Measurements from ENCODE around the gene ZNF785. TPM values are rescaled to one million over a fixed set of nuclear protein-coding genes. Genes with fewer than 3 reads are reported as not detected.
A peak's percentile ranks its signal among the peaks of the same experiment; 100 is the strongest.
"Not testable (repeated sequence)": the region's sequence is repeated elsewhere in the genome, so short reads cannot be mapped to it uniquely, and the experiment has no call there.

The ZNF785 gene
- 10 to 100 TPM; 17.5 to 36.5 (median 27.8) TPM for polyA plus RNA-seq (ENCODE audit: insufficient read length in 4 of 4)

DNA sequence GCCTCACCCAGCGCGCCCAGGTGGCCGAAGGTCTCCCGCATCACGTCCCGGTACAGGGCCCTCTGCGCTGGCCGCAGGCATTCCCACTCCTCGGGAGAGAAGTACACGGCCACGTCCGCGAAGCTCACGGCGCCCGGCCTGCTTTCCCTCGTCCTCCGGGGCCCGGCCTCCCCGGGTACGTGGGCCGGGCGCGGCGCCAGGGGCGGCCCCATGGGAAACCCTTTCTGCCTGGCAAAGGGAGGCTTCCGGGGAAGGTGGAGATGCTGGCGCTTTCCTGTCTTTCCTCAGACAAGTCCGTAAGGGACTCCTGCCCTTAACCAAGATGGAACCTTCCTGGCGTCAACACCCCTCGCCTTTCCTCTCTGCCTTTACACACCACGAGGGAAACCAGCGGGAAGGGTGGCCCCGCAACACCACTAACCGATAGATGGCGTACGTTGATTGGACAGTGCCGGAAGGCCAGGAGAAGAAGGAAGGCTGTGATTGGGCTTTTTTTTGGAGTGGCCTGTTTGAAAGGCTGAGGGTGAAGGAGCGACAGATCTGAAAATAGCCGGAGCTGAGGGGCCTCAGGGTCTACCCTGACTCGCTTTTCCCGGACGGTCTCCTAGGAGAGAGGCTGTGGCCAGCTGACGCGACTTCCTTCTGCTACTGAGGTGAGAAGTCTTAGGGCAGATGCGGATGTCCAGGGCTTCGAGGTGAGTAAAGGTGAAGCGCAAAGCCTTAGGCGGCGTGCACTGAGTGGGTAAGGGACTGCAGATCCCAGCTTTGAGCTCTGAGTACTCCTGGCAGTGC is at the start of gene ZNF785:
TSS of gene ZNF785 (minus strand) at position 298 of the 792 bp plus-strand sequence. CDS start at position 212, 86 bp downstream.
- DNase-seq (ENCODE audit: low read depth in 4 of 4, low spot score in 2 of 4), result peak; percentile 96 to 99 (median 98)

DNA sequence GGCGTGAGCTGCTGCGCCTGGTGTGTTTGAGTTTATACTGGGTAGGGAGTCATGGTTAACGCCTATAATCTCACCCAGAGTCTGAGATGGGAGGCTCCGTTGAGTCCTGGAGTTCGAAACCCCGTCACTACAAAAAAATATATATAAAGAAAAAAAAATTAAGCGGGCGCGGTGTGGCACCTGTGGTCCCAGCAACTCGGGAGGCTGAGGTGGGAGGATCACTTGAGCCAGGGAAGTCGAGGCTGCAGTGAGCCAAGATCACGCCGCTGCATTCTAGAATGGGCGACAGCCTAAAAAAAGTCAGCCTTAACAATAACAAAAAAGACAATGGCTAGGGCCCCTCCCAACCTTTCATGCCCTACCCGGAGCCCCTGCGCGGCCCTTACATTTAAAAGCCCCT is 48.0 kb upstream of the ZNF785 start:
- no peak for DNase-seq (ENCODE audit: low read depth in 4 of 4, low spot score in 2 of 4)

DNA sequence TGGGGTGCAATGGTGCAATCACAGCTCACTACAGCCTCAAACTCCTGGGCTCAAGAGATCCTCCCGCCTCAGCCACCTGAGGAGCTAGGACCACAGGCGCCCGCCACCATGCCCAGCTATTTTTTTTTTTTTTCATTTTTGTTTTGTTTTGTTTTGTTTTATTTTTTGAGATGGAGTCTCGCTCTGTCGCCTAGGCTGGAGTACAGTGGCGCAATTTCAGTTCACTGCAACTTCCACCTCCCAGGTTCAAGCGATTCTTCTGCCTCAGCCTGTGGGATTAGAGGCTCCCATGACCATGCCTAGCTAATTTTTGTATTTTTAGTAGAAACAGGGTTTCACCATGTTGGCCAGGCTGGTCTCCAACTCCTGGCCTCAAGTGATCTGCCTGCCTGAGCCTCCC is 47.0 kb upstream of the ZNF785 start:
- DNase-seq (ENCODE audit: low read depth in 4 of 4, low spot score in 2 of 4), result not testable (repeated sequence)

DNA sequence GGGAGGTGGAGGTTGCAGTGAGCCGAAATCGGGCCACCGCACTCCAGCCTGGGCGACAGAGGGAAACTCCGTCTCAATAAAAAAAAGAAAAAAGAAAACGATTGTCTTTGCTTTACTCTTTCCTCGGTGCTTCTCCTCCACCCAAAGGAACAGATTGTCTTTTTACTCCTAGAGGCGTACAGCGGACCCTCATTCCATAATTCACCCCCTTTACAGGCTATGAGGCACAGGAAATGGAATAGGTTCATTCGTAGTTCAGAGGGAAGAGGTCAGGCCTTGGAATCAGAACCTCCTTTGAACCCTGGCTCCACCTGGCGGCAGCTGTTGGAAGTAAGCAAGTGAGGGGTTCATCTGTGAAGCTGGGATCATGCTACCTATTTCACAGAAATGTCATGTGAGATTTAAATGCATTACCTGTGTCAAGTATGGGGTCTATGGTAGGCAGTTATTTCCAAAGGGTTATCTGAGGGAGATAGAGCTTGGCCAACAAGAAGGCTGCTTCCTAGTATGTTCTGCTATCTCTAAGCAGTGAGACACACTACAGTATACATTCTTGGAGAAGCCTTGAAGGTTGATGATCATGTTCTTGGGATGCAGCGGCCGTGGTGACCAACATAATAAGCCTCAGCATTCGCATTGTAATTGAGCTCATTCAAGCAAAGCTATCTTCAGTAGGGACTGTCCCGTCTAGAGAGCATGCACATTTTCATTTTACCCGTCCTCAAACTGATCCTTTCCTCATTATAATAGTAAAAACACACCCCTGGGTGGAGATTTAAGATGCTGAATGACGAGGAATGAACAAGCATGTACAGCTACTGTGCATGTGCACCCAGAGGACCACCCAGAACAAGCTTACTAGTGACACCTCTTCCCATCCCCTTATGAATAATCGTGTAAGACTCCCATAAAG is 43.4 kb upstream of the ZNF785 start:
- DNase-seq (ENCODE audit: low read depth in 4 of 4, low spot score in 2 of 4), result peak; percentile 71 to 89 (median 77)

DNA sequence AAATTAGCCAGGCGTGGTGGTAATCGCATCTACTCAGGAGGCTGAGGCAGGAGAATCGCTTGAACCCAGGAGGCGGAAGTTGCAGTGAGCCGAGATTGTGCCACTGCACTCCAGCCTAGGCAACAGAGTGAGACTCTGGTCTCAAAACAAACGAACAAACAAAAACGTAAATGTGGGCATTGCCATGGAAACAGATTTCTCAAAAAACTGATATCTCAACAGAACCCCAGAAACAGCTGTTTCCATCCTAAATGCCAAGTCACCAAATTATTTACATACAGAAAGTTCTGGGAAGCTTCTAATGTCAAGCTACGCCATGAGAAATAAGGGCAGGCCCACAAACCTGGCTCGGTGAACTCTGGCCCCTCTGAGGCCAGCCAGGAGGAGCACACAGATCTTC is 40.7 kb upstream of the ZNF785 start:
- no peak for DNase-seq (ENCODE audit: low read depth in 4 of 4, low spot score in 2 of 4)

DNA sequence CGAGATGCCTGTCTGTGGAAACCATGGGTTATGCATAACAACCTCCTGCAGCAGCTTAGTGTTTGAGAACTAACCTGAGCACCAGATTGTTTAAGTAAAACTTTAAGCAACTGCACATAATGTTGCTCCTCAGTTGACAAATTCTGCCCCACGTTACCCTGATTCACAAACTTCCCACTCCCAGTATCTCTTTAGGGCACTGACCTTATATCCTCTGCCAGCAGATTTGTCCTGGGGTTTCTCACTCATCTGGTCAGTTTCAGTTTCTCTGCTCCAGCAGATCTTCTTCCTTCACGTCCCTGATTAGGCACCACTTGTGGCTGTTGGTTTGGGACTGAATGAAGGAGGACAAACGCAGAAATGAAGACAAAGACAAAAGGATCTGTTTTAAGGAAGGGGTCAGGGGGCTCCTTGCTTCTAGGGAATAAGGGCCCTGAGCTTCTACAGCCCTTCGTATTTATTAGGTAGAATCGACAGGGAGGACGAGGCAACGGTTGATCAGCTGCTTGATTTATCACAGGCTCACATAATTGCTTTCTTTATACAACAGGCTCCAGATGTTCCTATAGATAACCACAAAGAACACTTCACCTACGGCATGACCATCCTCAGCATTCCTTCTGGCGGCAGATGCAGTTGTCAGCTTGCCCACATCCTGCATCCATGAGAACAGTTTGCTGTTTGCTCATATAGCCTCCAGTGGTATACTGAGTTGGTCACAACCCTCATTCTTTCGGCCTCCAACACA is 38.2 kb upstream of the ZNF785 start:
- DNase-seq (ENCODE audit: low read depth in 4 of 4, low spot score in 2 of 4), result no peak

DNA sequence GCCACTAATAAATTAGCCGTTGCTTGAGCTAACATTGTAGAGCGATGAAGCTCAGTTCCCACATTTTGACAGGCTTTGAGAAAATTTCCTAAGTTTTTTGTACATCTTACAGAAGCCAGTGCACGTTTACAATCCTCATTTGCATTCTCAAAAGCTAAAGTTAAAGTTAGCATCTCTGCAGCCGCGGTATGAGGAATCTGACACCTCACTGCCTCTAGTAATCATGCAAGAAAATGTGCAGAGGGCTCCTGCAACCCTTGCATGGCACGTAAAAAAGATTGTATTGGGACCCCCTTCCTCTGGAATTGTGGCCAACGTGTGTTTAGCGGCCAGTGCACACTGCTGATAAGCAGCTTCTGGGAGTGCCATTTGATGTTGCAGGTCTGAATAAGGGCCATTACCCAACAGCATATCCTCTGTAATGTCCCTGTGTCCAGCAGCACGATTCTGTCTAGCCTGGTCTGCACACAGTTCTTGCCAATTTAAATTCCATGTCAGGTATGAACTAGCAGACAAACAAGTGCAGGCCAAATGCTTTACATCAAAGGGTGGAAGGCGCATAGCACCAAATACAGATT is 37.0 kb upstream of the ZNF785 start:
- no peak for DNase-seq (ENCODE audit: low read depth in 4 of 4, low spot score in 2 of 4)

DNA sequence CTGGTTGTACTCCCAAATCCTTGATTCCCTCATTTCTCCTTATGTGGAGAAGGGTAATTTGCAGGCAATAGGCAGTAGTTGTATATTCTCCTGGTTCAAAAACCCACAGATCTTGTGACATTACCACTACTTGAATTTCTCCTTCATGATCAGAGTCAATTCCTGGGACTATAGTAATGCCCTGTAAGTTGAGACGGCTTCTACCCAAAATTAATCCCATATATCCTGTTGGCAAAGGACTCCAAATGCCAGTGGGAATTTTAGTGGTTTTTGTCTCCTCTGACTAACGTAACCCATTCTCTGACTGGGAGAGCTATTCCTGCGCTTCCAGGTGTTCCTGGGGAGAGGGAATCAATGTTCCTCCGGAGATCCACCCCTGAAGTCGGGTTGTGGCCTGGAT is 36.3 kb upstream of the ZNF785 start:
- DNase-seq (ENCODE audit: low read depth in 4 of 4, low spot score in 2 of 4), result no peak

DNA sequence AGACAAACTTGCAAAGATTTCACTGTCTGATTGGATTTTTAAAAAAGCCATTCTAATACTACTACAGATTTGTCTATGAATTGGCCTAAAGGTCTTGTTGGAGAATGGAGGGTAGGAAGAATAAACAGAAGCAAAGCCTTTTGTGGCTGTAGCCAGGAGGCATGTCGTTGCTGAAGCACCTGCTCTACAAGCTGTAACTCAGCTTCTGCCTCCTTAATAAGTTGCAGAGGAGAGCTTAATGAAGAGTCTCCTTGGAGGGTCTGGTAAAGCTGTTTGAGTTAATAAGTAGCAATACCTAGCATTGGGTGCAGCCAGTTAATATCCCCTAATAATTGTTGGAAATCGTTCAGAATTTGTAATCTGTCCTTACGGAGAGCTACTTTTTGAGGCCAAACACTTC is 34.7 kb upstream of the ZNF785 start:
- no peak for DNase-seq (ENCODE audit: low read depth in 4 of 4, low spot score in 2 of 4)

DNA sequence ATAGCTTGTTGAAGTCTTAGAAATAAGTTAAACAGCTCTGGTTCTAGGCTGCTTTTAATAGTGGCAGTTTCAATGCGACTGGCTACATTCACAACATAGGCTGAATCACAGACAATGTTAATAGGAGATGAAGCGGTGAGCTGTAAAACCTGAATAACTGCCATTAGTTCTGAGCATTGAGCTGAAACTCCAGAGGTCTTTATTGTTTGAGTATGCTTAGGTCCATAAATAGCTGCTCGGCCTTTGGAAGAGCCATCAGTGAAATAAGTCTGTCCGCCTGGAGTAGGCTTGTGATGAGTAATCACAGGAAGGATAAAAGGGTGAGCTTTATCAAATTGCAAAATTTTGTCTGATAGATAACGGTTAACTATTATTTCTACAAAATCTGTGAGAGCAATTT is 34.1 kb upstream of the ZNF785 start:
- no peak for DNase-seq (ENCODE audit: low read depth in 4 of 4, low spot score in 2 of 4)

DNA sequence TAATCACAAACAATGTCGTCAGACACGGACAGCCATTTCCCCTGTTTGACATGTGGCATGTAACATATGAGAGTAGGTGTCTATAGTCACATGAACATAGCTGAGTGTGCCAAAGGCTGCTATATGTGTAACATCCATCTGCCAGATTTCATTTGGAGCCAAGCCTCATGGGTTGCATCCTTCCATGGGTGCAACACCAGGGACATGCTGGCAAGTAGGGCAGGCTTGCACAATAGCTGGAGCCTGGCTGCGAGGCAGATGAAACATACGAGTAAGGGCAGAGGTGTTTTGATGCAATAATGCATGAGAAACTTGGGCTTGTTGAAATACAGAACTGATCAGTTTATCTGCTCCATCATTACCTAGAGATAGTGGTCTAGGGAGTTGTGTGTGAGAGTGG is 33.7 kb upstream of the ZNF785 start:
- no peak for DNase-seq (ENCODE audit: low read depth in 4 of 4, low spot score in 2 of 4)

DNA sequence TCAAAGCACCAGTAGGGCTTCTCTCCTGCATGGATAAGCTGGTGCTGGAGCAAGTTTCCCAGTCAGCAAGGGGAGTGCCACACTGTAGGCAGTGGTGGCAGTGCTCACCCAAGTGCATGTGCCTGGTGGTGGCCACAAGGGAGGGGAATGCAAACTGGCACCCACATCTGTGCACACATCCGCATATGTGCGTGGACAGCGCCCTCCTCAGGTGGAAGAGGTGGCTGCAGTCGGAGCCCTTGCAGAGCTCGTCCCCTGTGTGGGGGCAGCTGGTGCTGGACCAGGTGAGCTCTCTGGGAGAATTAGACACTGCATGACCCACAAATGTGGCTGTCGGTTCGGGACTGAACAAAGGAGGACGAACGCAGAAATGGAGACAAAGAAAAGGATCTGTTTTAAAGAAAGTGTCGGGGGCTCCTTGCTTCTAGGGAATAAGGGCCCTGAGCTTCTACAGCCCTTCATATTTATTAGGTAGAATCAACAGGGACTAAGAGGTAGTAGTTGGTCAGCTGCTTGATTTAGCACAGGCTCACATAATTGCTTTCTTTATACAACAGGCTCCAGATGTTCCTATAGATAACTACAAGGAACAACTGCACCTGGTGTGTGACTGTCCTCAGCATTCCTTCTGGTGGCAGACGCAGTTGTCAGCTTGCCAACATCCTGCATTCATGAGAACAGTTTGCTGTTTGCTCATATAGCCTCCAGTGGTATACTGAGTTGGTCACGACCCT is 30.0 kb upstream of the ZNF785 start:
- DNase-seq (ENCODE audit: low read depth in 4 of 4, low spot score in 2 of 4), result no peak

DNA sequence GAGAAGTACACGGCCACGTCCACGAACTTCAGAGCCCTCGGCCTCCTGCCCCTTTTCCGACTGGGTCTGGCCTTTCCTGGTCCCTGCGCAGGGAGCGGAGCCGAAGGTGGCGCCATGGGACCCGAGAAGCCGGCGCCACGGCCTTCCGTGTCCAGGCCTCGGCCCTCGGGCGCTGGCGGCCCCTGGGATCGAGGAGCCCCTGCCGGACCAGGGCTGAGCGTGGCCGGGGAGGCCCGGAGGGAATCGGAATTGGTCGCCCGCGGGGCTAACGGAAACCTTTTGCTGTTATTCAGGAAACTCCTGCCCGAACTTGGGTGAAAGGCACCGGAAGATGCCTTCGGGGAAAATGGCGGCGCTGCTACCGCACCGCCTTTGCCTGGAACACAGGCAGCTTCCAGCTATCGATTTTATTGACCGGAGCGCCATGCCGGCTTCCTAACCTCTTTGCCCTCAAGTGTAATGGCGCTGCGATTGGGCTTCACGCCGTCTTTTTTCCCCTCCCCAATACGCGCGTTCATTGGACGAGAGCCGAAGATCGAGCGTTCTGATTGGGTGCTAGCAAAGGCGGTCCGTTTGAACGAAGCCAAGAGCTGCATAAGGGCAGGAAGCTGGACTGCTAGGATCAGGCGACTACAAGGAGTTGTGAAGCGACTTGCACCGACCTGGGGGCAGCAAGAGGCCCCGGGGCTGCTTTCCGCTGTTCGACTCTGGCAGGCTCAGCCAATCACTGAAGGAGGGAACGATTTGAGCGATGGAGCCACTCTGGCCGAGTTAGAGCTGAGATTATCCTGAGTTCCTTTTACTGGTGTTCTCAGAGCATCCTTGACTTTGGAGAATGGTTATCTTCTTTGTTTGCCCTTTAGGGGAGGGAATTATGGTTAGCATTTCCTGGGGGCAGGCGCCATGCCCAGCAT is 24.7 kb upstream of the ZNF785 start, which contains the start of gene ZNF689:
TSS of gene ZNF689 (minus strand) at position 464 of the 914 bp plus-strand sequence. CDS start at position 116, 348 bp downstream.
- DNase-seq (ENCODE audit: low read depth in 4 of 4, low spot score in 2 of 4), result peak; percentile 98 to 100 (median 98)

DNA sequence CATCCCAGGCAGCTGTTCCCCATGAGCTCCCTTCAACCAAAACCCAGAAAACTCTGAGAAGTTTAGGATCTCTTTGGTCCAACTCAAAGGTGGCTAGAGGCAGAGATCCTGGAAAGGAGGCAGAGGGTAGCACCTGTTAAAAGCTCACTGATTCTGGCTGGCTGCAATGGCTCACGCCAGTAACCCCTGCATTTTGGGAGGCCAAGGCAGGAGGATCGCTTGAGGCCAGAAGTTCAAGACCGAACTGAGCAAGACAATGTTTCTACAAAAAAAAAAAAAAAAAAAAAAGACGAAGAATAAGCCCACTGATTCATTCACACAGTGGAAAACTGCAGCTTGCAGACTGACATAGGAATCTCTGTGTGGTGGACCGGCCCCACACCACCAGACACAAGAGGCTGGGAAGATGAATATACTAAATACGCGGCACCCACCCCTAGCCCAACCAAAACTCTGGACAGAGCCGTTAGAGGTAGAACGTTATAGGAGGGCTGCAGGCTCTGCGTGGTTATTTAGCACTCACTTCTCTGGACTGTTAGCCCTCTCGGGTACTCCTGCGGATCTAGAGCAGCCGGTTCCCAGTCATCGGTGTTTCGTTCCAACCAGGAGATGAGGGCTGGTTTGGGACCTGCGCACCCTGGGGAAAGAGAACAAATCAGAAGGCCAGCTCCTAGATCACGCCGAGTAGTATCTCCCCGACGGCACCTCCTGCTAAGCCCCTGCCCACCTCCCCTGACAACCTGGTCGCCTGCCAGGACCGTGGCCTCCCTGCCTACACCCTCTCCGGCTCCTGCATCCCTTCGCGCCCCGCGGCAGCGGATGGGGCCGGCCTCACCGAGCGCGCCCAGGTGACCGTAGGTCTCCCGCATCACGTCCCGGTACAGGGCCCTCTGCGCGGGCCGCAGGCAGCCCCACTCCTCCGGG is 23.8 kb upstream of the ZNF785 start:
- DNase-seq (ENCODE audit: low read depth in 4 of 4, low spot score in 2 of 4), result no peak

DNA sequence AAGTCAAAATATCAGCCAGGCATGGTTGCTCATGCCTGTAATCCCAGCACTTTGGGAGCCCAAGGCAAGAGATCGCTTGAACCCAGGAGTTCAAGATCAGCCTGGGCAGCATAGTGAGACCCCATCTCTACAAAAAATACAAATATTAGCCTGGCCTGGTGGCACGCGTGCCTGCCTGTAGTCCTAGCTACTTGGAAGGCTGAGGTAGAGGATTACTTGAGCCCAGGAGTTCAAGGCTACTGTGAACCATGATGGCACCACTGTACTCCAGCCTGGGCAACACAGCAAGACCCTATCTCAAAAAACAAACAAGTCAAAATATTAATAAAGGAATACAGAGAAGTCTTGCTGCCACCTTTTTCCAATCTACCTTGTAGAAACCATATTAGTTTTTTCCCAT is 20.5 kb upstream of the ZNF785 start:
- no peak for DNase-seq (ENCODE audit: low read depth in 4 of 4, low spot score in 2 of 4)

DNA sequence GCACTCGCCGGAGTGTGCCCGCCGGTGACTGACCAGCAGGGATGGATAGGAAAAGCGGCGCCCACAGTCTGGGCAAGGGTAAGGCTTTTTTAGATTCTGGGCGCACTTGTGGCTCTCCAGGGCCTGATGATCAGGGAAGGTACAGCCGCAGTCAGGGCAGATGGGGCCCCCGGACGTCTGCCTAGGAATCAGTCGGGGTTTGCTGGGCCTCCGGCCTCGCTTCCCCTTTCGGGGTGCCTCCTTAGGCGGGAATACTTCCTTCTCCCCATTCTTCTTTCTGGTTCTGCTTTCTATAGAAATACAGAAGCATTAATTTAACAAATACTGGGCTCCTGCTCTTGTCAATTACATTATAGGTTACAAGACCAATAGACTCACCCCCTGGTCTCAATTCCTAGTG is 19.7 kb upstream of the ZNF785 start:
- no peak for DNase-seq (ENCODE audit: low read depth in 4 of 4, low spot score in 2 of 4)

DNA sequence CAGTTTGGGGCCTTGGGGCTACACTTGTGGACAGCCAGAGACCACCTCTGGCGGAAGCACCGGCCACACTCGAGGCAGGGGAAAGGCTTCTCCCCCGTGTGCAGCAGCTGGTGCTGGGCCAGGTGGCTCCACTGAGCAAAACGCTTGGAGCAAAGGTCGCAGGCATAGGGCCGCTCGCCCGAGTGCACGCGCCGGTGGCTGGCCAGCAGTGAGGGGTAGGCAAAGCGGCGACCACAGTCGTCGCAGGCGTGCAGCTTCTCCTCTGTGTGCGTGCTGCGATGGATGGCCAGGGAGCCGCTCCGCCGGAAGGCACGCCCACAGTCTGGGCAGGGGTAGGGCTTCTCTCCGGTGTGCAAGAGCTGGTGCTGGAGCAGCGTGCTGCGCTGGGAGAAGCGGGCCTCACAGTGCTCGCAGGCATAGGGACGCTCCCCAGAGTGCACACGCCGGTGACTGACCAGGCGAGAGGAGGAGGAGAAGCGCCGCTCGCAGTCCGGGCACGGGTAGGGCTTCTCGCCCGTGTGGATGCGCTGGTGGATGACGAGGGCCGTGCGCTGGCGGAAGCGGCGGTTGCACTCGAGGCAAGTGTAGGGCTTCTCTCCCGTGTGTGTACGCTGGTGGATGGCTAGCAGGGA is 18.9 kb upstream of the ZNF785 start:
- no peak for DNase-seq (ENCODE audit: low read depth in 4 of 4, low spot score in 2 of 4)
